GM12874 (cell line): ENCODE results near the gene CACNA2D2.
A peak's percentile ranks its signal among the peaks of the same experiment; 100 is the strongest.

Experiments
- CTCF ChIP-seq: IDR thresholded peaks from 2 replicates; pipeline ENCODE4 v1.5.1; 2011; ENCODE audit warnings: low read depth, mild to moderate bottlenecking, control low read depth, low read length, moderate library complexity; ENCODE audit not compliant: insufficient read depth

The CACNA2D2 gene

GRCh38 chr3:50445919-50446318 lies 57.5 kb downstream of the CACNA2D2 start:
- TF ChIP-seq CTCF = no peak

- no peak for TF ChIP-seq CTCF
Observed at GRCh38 chr3:50444782-50445181, 58.7 kb downstream of the CACNA2D2 start.

- no peak for TF ChIP-seq CTCF
Observed at GRCh38 chr3:50444213-50444612, 59.2 kb downstream of the CACNA2D2 start.

- no peak for TF ChIP-seq CTCF
Observed at GRCh38 chr3:50442945-50443579, 60.4 kb downstream of the CACNA2D2 start.

GRCh38 chr3:50441424-50442217 lies 61.8 kb downstream of the CACNA2D2 start:
- no peak for TF ChIP-seq CTCF

- TF ChIP-seq CTCF = peak; percentile 92
Observed at GRCh38 chr3:50436114-50436674, 67.2 kb downstream of the CACNA2D2 start.

GRCh38 chr3:50435371-50436113 lies 67.9 kb downstream of the CACNA2D2 start:
- TF ChIP-seq CTCF = no peak
